ENCODE results near the gene C1orf122.
A peak's percentile ranks its signal among the peaks of the same experiment; 100 is the strongest.

Gene C1orf122

DNA sequence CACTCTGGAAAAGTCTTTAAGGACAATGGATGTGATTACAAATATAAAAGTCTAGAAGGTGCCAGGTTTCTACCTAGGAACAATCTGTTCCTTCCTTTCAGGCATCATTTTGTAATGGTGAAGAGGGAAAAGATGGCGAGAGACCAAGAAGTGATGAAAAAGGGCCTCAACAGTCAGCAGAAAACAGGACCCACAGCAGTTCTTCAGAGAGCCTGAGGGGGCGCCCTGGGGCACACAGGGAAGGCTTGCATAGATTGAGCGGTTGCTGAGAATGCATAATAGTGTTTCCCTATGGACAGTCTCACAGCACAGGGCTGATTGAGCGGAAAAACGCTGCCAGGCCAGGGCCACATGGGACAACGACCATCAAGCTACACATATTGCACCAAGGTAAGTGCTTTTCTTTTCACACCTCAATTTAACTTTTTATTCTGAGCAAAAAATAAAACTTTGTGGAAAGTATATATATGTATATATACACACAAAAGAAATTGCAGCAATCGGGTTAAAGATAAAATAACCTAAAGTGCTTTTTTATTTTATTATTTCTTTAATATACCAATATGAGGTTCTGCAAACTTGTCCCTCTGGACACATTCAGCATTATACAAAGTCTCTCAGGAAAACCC lies 3.6 kb downstream of the C1orf122 start:
- ChIA-PET CTCF (interaction anchor here (1.4 to 2.8 kb wide), 5 partner anchors 9 to 49 kb away, joined by 4 to 14 read pairs (median 6); partner anchors contain the start of gene MTF1), POLR2A (no interaction called here)
- peak; percentile 82 for TF ChIP-seq CTCF (IDR thresholded peaks at IDR 0.05; ENCODE audit: control extremely low read depth, extremely low read depth, low read depth, missing control alignments)
- DNase-seq (ENCODE audit: extremely low spot score), result peak; percentile 71

DNA sequence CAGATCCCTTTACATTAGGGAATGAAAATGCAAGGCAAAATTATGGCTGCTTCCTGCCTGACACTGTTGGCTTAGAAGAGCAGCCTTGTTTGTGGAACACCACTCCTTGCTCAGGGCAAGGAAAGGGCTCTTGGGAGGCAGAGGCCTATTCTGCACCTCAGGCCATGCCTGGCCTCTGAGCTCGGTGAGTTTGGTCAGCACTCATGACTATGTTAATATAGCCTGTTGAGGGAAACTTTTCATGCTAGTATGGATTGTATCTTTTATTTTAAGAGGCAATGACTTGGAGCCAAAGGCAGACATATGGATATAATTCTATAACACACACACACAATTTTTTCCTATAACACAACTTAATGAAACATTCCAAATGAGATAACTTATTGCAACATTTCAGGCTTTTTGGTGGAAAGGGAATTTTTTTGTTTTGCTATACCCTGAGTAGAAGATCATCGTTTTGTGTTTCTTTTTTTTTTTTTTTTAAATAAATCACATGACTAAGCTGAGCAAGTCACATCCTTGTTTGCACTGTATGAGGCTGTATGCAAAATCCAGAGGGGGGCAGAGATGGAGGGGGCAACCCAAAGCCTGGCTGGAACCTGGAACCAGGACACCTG lies 6.0 kb downstream of the C1orf122 start:
- CTCF ChIA-PET, result interaction anchor here (1.2 to 2.8 kb wide), 2 partner anchors 42 to 46 kb away, joined by 3 to 14 read pairs; partner anchors contain the start of gene MTF1
- no peak for DNase-seq (ENCODE audit: extremely low spot score)

DNA sequence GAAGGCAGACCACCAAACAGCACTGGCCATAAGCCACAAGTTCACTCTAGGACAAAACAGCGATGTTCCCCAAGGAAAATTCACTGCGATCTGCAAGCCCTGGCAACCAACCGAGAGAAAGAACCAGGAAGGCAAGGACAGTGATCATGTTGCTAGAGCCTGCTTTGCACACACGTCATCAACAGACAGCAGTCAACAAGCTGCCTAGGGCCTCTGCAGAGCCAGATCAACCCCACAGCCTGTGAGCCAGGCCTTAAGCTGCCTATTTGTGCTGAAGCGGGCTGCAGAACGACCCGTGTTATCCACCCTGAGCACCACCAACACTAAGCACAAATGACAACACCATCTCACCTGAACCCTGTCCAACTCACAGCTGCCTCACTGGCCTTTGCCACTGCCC lies 6.7 kb downstream of the C1orf122 start:
- ChIA-PET CTCF (no interaction called here), POLR2A (no interaction called here)
- no peak for TF ChIP-seq CTCF (IDR thresholded peaks at IDR 0.05; ENCODE audit: control extremely low read depth, extremely low read depth, low read depth, missing control alignments)
- DNase-seq (ENCODE audit: extremely low spot score), result no peak

More for the DNA sequence above, 6.0 kb downstream of the C1orf122 start:
- POLR2A ChIA-PET, result no interaction called here
- TF ChIP-seq CTCF (IDR thresholded peaks at IDR 0.05; ENCODE audit: control extremely low read depth, extremely low read depth, low read depth, missing control alignments), result no peak

GRCh38 chr1:37817481-37817880 lies 9.9 kb downstream of the C1orf122 start:
- ChIA-PET CTCF (interaction anchor here (1.1 to 7.5 kb wide), 2 partner anchors 10 to 42 kb away, joined by 3 to 46 read pairs; partner anchors contain the start of genes C1orf122, MTF1 and YRDC), POLR2A (interaction anchor here (1.0 kb wide), 1 partner anchor 9 kb away, joined by 3 read pairs; the partner anchor contains the start of gene YRDC)
- no peak for TF ChIP-seq CTCF (IDR thresholded peaks at IDR 0.05; ENCODE audit: control extremely low read depth, extremely low read depth, low read depth, missing control alignments)
- DNase-seq (ENCODE audit: extremely low spot score), result no peak

DNA sequence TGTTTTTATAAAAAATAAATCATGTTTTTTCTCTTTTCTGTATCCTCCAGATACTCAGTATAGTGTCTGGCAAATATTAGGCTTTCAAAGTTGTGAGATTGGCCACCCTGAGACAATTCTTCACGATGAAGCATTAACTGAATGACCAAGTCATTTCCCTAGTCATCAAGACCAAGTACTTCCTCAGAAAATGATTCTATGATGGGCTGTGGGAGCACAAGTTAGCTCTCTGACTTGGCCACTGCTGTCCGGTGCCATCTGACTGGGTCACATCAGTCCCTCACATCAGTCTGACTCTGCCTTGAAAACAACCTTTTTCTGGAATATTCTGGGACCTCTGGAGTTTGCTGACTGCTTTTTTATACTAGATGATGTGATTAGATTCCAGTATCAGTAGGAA lies 13.9 kb downstream of the C1orf122 start:
- no peak for DNase-seq (ENCODE audit: extremely low spot score)
- ChIA-PET POLR2A (no interaction called here), CTCF (interaction anchor here (1.5 to 7.5 kb wide), 4 partner anchors 9 to 38 kb away, joined by 4 to 46 read pairs (median 10); partner anchors contain the start of genes C1orf122, MTF1 and YRDC)
- no peak for TF ChIP-seq CTCF (IDR thresholded peaks at IDR 0.05; ENCODE audit: control extremely low read depth, extremely low read depth, low read depth, missing control alignments)

- TF ChIP-seq CTCF (IDR thresholded peaks at IDR 0.05; ENCODE audit: control extremely low read depth, extremely low read depth, low read depth, missing control alignments), result no peak
- no peak for DNase-seq (ENCODE audit: extremely low spot score)
- ChIA-PET POLR2A (interaction anchor here (1.6 kb wide), 1 partner anchor 15 kb away, joined by 5 read pairs; the partner anchor contains the start of genes C1orf122 and YRDC), CTCF (interaction anchor here (0.9 to 7.5 kb wide), 4 partner anchors 11 to 53 kb away, joined by 3 to 46 read pairs (median 7); partner anchors contain the start of gene MTF1)
Measured at GRCh38 chr1:37822906-37823815, 15.6 kb downstream of the C1orf122 start.
